GM21423 (cell line): Measurements from ENCODE around the gene RBM43.

Experiments
- ATAC-seq: cut with Tn5 transposase; IDR thresholded peaks from one replicate; pipeline ENCODE4 v1.9.1; 2021; ENCODE audit warnings: mild to moderate bottlenecking, moderate library complexity; ENCODE audit not compliant: unreplicated experiment

Gene RBM43

DNA sequence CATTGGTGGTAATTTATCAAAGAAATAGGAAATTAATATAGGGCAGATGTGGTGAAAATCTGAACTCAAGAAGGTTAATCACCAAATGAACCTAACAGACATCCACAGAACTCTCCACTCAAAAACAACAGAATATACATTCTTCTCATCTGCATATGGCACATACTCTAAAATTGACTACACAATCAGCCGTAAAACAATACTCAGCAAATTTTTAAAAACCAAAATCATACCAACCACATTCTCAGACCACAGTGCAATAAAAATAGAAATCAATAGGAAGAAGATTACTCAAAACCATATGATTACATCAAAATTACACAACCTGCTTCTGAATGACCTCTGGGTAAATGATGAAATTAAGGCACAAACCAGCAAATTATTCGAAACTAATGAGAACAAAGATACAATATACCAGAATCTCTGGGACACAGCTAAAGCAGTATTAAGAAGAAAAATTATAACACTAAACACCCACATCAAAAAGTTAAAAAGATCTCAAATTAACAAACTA lies 31.0 kb downstream of the RBM43 start:
- ATAC-seq = no peak

DNA sequence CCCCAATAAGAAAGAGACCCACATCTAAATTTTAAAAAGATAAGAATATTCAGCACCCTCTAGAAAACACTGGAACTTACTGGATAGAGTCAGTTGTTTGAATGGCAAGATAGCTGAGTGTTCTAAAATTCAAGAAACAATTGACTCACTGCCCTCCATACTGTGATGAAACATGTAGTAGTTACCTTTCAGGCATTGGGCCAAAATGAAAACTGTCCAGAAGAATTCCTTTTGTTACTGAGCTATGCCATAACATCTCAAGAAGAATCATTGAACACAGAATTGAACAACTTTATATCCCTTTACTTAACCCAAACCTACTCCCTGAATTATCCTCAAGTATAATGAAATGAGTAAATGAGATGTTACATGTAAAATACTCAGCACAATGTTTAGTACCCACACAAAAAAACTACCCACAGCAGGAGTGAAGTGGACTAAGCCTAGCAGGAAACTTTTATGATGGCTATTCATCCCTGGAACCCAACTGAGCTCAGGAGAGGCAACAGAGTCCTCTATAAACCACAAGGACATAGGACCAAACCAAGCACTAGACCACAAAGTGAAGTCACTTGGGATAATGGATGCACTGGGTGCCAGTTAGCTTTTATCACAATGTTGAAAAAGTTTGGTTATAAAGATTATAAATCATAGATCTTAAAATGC lies 32.7 kb downstream of the RBM43 start:
- no peak for ATAC-seq

DNA sequence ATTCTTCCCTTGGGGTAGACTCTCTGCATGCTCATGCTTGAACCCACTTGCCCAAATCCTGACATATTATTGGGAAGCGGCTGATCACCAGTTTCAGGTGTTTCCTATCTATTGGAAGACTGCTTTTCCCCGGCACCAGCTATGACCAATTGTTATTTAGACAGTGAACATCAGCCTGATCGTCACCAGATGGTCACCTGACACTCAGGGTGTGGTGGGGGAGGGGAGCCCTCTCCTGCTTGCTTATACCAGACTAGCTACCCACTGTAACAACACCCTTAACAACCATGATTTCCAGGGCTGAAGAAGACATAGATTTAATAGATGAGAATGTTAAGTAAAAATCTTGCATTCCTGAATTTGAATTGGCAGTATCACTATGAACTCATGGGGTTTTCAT lies 44.3 kb downstream of the RBM43 start:
- ATAC-seq = no peak

DNA sequence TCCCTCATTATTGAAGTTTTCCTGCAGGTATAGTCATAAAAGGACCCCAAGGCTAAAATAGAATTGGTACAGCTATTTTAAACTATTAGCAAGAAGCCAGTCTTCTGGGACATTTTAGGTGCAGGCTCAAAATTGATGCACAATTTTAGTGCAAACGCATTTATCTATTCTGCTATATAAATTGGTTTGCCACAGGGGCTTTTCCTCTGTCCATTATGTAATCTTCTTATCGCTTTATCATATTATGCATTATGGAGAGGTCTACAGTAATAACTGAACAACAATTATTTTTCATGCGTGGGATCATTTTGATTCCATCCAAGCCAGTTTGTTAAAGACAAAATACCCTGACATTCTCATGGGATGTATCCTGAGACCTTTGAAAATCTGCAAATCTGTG lies 54.6 kb downstream of the RBM43 start:
- no peak for ATAC-seq

DNA sequence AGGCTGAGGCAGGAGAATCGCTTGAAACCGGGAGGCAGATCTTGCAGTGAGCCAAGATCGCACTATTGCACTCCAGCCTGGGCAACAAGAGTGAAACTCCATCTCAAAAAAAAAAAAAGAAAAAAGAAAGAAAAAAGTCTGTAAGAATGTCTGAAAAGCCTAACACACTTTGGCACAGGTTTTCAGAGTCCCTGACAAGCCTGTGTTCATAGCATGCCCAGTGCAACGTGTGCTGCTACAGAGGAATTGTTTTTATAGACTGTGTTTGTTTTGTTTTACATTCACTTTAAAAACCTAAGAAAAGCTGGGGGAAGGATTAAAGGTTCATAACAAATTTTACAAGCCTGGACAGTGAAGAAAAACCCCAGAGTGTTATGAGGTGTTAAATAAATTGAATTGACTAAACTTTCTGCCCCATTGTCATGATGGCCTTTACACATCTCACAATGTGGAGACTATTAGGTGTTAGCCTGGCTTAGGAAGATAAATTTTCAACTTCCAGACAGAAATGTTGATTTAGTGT lies 55.2 kb downstream of the RBM43 start:
- ATAC-seq = no peak

DNA sequence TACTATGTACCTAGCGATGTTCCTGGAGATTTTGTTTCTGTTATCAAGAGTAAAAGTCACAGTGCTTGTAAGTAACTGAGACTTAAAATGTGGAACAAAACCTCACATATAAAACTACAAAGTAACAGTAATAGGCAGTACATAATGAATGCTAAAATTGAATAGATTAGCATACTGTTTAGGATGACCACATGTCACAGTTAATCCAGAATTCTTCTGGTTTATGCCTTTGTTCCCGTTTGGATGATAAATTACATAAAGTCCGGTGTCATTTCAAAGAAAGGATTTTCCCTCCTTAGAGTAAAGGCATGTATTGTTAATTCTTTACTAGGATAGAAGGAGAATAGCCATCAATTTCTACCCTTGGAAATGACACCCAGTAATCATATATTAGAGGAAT lies 56.1 kb downstream of the RBM43 start:
- ATAC-seq = no peak

DNA sequence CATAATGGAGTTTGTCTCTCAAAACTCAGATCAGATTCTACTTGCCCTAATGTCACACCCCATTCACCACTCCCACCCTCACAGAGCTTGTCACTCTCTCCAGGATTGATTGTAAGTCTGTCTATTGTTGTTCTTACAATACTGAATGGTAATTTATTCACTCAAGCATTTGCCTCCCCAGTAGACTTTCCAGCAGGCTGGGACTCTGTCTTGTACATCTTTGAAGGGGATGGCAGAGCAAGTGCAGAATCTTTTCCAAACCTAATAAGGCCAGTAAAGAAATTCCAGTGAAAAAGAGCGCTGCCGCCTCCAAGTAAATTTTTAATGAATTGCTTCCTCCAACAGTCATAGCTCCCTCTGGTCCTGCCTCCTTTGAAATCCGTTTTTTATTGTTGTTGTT lies 56.9 kb downstream of the RBM43 start:
- no peak for ATAC-seq

DNA sequence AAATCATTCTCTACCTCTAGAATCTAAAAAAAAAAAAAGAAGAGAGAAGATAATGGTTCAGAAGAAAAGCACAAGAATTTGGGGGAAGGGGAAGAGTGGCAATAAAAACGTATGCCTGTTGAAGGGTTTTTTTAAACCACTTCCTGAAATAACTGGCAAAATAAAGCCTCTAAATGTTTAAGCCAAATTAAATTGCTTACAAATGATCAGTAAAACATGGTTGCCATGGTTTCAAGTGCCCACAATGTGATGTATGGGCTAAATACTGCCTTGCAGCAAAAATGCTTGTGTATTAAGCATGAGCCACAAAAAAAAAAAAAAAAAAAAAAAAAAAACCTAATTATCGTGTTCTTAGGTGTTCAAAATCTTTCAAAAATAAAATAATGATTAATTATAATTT lies 60.8 kb downstream of the RBM43 start:
- no peak for ATAC-seq

DNA sequence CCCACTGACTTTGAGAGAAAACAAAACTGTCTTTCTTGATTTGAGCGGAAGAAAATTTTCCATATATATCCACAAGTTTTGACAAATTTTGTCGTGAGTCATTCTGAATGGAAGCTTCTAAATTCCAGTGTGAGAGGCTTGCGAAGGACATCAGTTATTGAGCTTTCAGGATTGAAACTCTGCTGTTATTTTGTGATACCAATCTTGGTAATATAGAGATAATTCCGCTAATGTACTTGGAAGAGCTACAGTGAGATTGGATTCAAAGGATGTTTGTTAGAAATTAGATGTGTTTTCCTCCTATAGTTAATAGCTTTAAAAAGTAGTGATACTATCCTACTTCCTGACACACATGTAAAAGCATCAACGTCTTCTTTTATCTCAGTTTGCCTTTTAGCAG lies 61.4 kb downstream of the RBM43 start:
- ATAC-seq = no peak

DNA sequence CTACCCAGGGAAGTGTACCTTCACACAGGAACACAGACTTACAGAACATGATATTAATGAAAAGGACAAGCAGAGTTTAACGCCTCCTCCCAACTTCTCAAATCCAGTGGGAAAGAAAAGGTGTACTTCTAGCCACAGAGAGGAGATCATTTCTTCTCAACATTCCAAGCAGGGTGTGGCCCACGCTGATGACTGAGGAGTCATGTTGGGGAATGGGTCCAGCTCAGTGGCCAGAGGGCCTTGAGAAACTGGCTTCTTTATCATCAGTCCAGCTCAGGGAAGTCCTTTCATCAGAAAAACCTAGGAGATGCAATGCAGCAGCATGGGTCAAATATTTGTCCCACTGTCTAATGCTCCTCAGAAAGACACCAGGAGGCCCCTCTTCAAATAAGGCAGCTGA lies 63.0 kb downstream of the RBM43 start:
- ATAC-seq = no peak
